ENCODE measurements around the gene CCDC91.

The CCDC91 gene

GRCh38 chr12:28537474-28537873 is 347.2 kb downstream of the CCDC91 start:
- no peak for DNase-seq (ENCODE audit: low spot score)

GRCh38 chr12:28539691-28540323 is 349.6 kb downstream of the CCDC91 start:
- DNase-seq (ENCODE audit: low spot score), result no peak

DNA sequence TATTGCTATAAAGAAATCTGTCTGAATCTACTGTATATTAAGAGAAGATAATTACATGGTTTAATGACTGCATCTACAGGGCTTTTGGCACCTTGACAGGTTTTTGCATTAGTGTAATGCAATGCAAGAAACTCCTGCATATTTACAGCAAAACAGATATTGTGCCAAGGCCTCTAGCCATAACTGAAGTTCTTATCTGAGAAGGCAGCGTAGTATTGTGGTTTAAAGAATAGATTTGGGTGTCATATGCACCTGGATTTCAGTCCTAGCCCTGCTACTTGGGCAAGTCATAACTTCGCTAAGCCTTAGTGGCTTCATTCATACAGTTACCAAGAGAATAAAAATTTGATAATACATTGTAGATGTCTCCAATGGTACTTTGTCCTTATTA is 350.1 kb downstream of the CCDC91 start:
- no peak for DNase-seq (ENCODE audit: low spot score)

DNA sequence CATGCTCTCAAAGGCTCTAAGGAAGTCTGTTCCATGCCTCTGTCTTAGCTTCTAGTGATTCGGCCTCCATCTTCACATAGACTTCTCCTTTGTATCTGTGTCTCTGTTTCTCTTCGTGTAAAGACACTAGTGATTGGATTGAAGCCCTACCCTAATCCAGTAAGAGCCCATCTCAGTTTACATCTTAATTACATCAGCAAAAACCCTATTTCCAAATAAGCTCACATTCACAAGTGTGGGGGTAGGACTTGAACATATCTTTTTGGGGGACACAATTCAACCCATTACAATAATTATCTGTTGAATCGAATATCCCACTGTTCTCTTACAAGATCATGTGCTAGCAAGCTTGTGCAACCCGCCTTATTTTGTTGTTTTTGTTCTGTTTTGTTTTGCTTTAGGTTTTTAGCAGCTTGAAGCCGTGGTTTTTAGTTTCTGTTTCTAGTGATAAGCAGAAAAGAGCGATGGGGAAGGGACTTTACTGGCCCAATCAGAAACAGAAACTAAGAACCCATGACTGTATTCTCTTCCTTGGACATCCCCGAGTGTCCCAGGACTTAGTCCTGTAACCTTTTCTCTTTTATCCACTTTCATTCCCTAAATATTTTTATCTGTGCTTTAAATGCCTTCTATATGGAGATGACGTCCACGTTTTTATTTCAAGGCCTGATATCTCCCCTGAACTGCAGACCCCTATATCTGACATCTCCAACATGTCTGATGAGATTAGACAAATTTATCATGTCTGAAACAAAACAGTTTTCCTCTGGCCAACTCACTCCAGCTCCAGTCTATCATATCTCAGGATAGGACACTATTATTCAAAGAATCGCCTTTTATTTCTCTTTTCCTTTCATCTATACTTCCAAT is 353.0 kb downstream of the CCDC91 start:
- DNase-seq (ENCODE audit: low spot score), result no peak

DNA sequence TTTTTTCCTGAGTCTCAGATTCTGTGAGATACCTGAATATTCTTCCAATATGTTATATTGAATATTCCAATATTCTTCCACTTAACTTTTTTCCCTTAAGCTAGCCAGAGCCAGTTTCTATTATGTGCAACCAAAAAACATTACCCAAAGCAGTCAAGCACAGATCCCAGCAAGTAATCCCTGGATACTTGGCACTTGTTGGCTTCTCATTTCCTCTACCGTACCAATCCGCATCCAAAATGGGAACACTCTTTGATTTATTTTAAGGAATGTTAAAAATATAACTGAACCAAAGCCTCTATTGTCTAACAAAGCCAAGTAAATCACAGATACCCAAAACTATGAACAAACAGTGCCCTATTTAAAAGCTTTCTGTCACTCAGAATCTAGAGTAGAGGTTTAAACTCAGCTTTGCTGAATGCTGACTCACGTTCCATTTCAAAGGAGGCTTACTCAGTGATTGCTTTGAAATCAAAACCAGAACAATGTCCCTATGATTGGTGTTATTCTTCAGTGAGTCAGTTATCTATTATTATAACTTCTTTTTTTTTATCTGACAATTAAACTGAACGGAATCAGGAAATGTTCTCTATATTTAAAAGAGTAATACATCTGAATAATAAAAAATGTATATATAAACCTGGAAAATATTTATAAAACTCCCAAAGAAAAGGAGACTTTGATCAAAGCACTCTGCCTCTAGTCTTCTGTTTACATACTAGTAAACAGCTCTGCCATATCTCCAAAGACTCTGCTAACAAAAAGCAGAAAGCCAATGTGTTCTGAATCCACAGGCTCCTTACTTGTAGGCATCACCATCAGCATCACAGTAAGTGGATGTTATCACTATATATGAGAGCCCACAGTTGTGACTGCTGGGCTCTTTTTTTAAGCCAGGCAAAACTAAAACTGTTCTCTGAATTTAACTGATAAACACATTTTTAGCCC is 360.8 kb downstream of the CCDC91 start:
- DNase-seq (ENCODE audit: low spot score), result peak; percentile 54

DNA sequence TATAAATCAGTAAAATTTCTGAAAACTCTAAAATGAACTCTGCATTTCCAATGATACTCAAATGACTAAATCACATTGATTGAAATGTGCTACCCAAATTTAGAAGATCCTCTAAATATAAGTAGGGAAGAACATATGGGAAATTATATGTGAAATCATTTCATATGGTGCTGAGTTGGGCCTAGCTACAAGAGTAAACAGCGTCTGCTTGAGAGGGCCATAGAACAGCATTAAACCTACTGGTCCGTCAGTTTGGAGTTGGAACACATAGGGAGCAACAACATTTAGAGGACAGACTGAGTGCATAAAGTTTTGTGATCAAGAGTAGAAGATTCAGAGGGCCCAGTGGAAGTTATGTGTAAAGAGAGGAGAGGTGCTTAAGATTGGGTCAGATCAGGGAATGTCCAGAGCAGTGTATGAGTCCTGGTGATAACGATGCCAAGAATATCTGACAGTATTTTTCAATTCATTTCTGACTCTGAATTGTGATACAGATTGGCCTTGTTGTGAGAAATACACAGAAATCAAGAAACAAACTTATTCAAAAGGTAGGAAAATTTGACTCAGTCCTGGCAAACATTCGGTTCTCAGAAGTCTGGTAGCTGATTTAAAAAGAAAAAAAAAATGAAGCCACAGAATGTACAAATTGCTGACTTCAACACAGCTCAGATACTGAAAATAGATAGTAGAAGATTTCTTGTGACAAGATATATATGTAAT is 362.2 kb downstream of the CCDC91 start:
- DNase-seq (ENCODE audit: low spot score), result no peak

GRCh38 chr12:28555748-28556147 is 365.5 kb downstream of the CCDC91 start:
- DNase-seq (ENCODE audit: low spot score), result no peak

DNA sequence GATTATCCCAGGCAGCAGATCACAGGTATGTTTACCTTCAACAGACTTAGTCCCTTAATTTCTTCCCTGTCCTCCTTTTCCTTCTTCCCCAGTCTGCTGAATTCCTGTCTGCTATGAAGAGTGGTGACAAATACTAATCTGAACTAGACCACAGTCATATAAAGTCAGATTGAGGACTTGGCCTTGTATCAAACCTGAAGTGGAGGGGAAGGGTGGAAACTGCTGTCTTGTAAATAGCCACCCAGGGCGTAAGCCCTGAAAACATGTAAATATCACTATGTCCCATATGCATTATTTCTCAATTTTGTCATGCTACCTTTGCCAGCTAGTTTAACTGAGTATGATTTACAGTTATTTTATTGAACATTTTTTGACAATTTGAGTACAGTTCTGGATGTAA is 368.0 kb downstream of the CCDC91 start:
- no peak for DNase-seq (ENCODE audit: low spot score)

DNA sequence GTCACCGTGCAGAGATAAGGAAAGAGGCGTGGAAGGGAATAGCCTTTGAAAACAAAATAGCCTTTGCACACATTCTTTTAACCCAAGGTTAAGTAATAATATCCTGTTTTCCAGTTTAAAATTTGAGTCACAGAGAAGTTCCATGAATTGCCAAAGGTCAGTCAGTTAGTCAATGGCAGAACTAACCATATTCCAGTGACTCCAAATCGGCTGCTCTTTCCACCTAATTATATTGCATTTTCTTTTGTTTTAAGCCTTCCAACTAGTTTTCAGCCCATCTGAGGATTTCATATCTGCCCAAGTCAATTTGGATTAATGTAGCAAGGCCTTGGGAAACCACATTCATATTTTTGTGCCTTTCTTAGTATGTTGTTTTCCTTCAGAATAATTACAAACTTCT is 373.0 kb downstream of the CCDC91 start:
- peak; percentile 7 for DNase-seq (ENCODE audit: low spot score)

DNA sequence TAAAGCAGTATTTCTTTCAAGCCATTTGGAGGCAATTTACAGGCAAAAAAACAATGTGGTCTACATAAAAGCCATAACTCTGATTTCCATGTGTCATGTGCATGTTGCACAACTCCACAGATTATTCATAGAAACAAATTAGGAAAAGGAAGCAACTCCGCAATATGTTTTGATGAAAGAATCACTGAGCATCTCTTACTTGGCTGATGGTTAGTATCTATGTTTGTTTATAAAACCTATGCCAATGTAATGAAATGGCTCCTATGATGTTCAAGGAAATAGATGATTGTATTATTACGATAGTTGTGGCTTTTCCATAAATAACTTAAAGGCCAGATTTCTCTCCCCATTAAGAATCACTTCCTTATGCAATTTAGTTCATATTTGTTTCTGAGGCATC is 373.7 kb downstream of the CCDC91 start:
- peak; percentile 66 for DNase-seq (ENCODE audit: low spot score)

DNA sequence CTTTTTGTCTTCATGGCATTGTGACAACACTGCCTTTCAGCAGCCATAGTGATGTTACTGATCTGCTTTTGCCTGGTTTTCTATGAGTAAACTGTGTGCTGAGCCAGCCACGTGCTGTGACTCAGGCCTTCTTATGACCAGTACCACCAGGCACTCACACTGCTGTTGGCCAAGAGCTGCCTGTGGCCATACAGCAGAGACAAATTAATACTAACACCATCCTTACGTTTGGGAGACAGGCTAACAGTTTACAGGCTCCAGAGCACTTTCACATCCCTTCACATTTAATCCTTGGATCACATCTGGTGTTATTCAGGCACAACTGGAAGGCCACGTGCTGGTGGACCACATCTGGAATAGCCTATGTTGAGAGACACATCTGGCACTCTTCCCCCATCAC is 377.9 kb downstream of the CCDC91 start:
- DNase-seq (ENCODE audit: low spot score), result peak; percentile 75

DNA sequence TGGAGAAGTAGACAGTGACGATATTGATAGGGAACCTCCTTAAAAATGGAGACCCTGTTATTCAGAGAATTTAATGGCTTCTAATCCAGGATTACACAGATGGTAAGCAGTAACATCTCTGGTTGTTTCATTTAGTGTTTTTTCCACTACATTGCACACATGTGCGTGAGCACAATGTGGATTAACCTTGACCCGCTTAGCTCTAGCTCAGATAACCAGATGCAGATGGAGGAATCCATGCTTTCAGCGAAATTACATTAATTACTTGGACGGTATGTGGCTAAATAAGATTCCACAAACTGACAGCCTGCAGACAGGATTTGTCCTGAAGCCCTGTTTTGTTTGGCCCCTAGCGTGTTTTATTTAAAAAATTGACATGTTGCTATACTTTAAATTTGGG is 378.4 kb downstream of the CCDC91 start:
- no peak for DNase-seq (ENCODE audit: low spot score)

DNA sequence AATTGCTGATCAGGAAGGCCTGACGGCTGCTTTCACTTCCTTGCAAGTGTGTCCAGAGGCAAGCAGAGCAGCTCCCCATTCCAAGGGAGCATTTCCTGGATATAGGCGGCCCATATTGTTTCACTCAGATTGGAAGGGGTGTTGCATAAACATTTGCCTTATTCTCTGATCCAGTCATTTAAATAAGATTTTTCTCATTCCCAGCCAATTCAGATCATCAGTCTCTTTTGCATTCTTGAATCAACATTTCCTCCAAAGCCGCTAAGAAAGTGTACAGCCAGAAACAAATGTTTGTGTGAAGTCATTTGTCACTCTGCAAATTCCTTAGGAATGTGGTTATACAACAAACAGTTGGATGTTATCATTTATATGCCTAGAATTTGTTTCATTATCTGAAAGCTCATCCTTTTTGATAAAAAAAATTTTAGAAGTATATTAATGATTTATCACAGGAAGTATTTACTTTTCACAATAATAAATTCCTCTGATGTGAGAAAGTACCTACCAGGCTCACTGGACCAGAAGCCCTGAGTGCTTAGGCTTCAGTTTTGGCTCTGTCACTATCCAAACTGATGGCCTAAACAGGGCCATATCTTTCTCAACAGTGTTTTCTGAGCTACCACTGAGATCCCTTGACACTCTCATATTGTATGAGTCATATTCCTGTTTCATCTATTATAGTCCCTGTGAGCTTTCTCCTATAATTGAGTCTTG is 379.6 kb downstream of the CCDC91 start:
- DNase-seq (ENCODE audit: low spot score), result peak; percentile 60

DNA sequence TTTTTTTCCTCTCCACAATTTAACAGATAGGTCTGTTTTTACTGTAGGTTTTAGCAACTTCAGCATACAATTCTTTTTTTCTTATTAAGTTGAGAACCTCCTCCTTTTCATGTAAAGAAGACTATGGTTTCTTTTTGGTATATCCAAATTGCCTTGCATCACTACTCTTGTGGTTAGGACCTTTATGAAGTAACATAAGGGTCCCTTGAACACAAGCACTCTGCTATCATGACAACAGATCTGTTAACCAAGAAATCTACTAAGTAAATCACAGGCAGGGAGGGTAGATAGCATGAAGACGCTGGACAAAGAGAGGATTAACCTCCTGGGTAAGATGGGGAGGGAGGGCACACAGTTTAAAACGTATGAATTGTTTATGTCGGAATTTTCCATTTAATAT is 380.6 kb downstream of the CCDC91 start:
- no peak for DNase-seq (ENCODE audit: low spot score)

GRCh38 chr12:28574746-28575592 is 384.7 kb downstream of the CCDC91 start:
- DNase-seq (ENCODE audit: low spot score), result no peak

- no peak for DNase-seq (ENCODE audit: low spot score)
Measured at GRCh38 chr12:28575593-28576205, 385.4 kb downstream of the CCDC91 start.

- peak; percentile 19 for DNase-seq (ENCODE audit: low spot score)
Measured at GRCh38 chr12:28578361-28578760, 388.1 kb downstream of the CCDC91 start.

DNA sequence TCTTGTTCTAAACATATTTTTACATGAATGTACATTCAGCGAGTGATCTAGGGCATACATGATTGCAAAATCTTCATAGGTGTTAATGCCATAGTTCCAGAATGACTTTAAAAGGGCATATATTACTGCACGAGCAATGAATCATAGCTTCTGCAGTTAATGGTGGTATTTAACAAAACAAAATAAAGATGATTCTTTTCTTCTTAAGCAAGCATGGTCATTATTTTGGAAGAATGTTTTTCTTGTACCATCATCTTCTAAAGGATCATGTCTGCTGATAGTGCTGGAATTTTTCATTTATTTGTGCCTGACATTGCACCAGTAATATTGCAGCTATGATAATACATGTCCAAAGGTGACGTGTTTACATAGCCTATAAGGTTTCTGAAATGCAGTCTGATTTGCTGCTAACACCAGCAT is 388.6 kb downstream of the CCDC91 start:
- DNase-seq (ENCODE audit: low spot score), result no peak

GRCh38 chr12:28582672-28583376 is 392.6 kb downstream of the CCDC91 start:
- DNase-seq (ENCODE audit: low spot score), result no peak
